Thymus (tissue), 11 donors: ENCODE data around the gene CDIP1. TPM values are rescaled to one million over a fixed set of nuclear protein-coding genes. Genes with fewer than 3 reads are reported as not detected.

ENCODE experiments used
- DNase-seq, 9 donors: peaks; one replicate each; pipeline ENCODE4 v3.0.0-alpha.2; 2013; ENCODE audit warnings: low spot score in 9 of 9, low read depth in 6 of 9, missing footprints in 1 of 9
- H3K27ac ChIP-seq, 2 donors: one replicate each; pipeline ENCODE4 v1.5.1; 2013; ENCODE audit warnings: control low read depth in 1 of 2, low read depth in 1 of 2, low read length in 1 of 2, mild to moderate bottlenecking in 1 of 2, moderate library complexity in 1 of 2
- H3K27me3 ChIP-seq, 2 donors: one replicate each; pipeline ENCODE4 v1.5.1; 2013; ENCODE audit warnings: low read length in 1 of 2; ENCODE audit not compliant: control insufficient read depth in 2 of 2, insufficient read depth in 1 of 2
- H3K36me3 ChIP-seq, 2 donors: one replicate each; pipeline ENCODE4 v1.5.1; 2013; ENCODE audit warnings: low read length in 1 of 2, mild to moderate bottlenecking in 1 of 2, moderate library complexity in 1 of 2; ENCODE audit not compliant: control insufficient read depth in 2 of 2, insufficient read depth in 2 of 2
- H3K4me1 ChIP-seq, 2 donors: one replicate each; pipeline ENCODE4 v1.5.1; 2013; ENCODE audit warnings: low read length in 2 of 2; ENCODE audit not compliant: control insufficient read depth in 2 of 2, insufficient read depth in 2 of 2
- H3K4me3 ChIP-seq, 2 donors: one replicate each; pipeline ENCODE4 v1.5.1; 2013; ENCODE audit warnings: low read length in 2 of 2, control low read depth in 1 of 2, mild to moderate bottlenecking in 1 of 2
- H3K9me3 ChIP-seq, 2 donors: one replicate each; pipeline ENCODE4 v1.5.1; 2013; ENCODE audit warnings: low read length in 1 of 2, mild to moderate bottlenecking in 1 of 2; ENCODE audit not compliant: control insufficient read depth in 2 of 2, insufficient read depth in 1 of 2
- WGBS: extraction: QIAGEN DNeasy Blood & Tissue Kit; methylation state at CpG from one replicate; pipeline ENCODE4 v1.1.7; 2013; 5-methylcytosine and 5-hydroxymethylcytosine counted together
- polyA plus RNA-seq: library from polyadenylated mRNA; stranded (reverse); fragments of 200-250 nt; gene quantifications from one replicate; pipeline ENCODE4 v1.2.3, GENCODE V29; 2013
- total RNA-seq: library from RNA; stranded (reverse); fragments of 120-200 nt; gene quantifications from one replicate; pipeline ENCODE4 v1.2.4, GENCODE V29; 2013
- donor health status: healthy.

CDIP1 gene
- total and polyA plus RNA-seq, 2 donors: 15.7 to 24.9 TPM

GRCh38 chr16:4477966-4478365 is 60.6 kb downstream of the CDIP1 start:
- Histone ChIP-seq H3K9me3 (peaks cover 0 to 6% of the 10 kb centered on the region in 2 donors), H3K4me1 (peaks cover 18 to 35% of the 10 kb centered on the region in 2 donors), H3K27me3 (no peaks in the 10 kb centered on the region), H3K27ac (no peak overlapping the region), H3K36me3 (no peaks in the 10 kb centered on the region), H3K4me3 (no peak overlapping the region)
- peak in 1 of 9 donors; percentile 32 for DNase-seq
- 80% methylated on average over 2 of the region's 2 CpGs for WGBS

- Histone ChIP-seq H3K4me1 (peaks cover 18 to 32% of the 10 kb centered on the region in 2 donors), H3K27ac (peak within 1 kb of the TSS; percentile 78 to 85), H3K9me3 (peaks cover 0 to 6% of the 10 kb centered on the region in 2 donors), H3K4me3 (peak within 1 kb of the TSS; percentile 72 to 75), H3K36me3 (no peaks in the 10 kb centered on the region), H3K27me3 (no peaks in the 10 kb centered on the region)
- DNase-seq: peak; percentile 78 to 95 (median 88)
- 10% methylated on average over 70 of the region's 70 CpGs for WGBS
Measured at GRCh38 chr16:4475880-4476788, 62.4 kb downstream of the CDIP1 start, which contains the start of gene HMOX2. TSS of gene HMOX2 (plus strand) at chr16:4476398. CDS start at chr16:4505525, 29,127 bp downstream.

GRCh38 chr16:4474192-4474961 is 64.2 kb downstream of the CDIP1 start, which contains the start of gene NMRAL1:
TSS of gene NMRAL1 (minus strand) at chr16:4474625. CDS start at chr16:4474132, 493 bp downstream.
- Histone ChIP-seq H3K9me3 (peaks cover 0 to 6% of the 10 kb centered on the region in 2 donors), H3K36me3 (peaks cover under 1 to 6% of the 10 kb centered on the region in 2 donors), H3K4me1 (peaks cover 18 to 32% of the 10 kb centered on the region in 2 donors), H3K27me3 (no peaks in the 10 kb centered on the region), H3K27ac (peak within 1 kb of the TSS; percentile 81 to 85), H3K4me3 (peak within 1 kb of the TSS; percentile 64 to 72)
- peak; percentile 47 to 93 (median 78) for DNase-seq
- 2% methylated on average over 60 of the region's 60 CpGs for WGBS

- DNase-seq: no peak
- peaks cover 12 to 16% of the 10 kb centered on the region in 2 donors for H3K36me3 ChIP-seq
- peaks cover 18 to 32% of the 10 kb centered on the region in 2 donors for H3K4me1 ChIP-seq
- whole genome bisulfite sequencing: 84% methylated on average over 4 of the region's 4 CpGs
- H3K27ac ChIP-seq: no peak overlapping the region
- H3K27me3 ChIP-seq: no peaks in the 10 kb centered on the region
- H3K9me3 ChIP-seq: peaks cover 0 to 6% of the 10 kb centered on the region in 2 donors
- H3K4me3 ChIP-seq: no peak overlapping the region
Measured at GRCh38 chr16:4472880-4473279, 65.7 kb downstream of the CDIP1 start.

GRCh38 chr16:4471869-4472268 is 66.7 kb downstream of the CDIP1 start:
- Histone ChIP-seq H3K27ac (no peak overlapping the region), H3K9me3 (peaks cover 0 to 6% of the 10 kb centered on the region in 2 donors), H3K4me3 (no peak overlapping the region), H3K27me3 (no peaks in the 10 kb centered on the region), H3K4me1 (peaks cover 15 to 25% of the 10 kb centered on the region in 2 donors), H3K36me3 (peaks cover 16 to 21% of the 10 kb centered on the region in 2 donors)
- WGBS: 97% methylated on average over 5 of the region's 5 CpGs
- DNase-seq: no peak

GRCh38 chr16:4468972-4469371 is 69.6 kb downstream of the CDIP1 start:
- 96% methylated on average over 10 of the region's 10 CpGs for WGBS
- no peak for DNase-seq
- peaks cover 35 to 46% of the 10 kb centered on the region in 2 donors for H3K36me3 ChIP-seq

GRCh38 chr16:4467916-4468315 is 70.7 kb downstream of the CDIP1 start:
- no peak for DNase-seq
- no peaks in the 10 kb centered on the region for H3K27me3 ChIP-seq
- H3K36me3 ChIP-seq: peaks cover 43 to 56% of the 10 kb centered on the region in 2 donors
- 98% methylated on average over 16 of the region's 16 CpGs for WGBS
- H3K27ac ChIP-seq: no peak overlapping the region
- H3K4me3 ChIP-seq: no peak overlapping the region
- no peaks in the 10 kb centered on the region for H3K4me1 ChIP-seq
- H3K9me3 ChIP-seq: no peaks in the 10 kb centered on the region

More at GRCh38 chr16:4468972-4469371, 69.6 kb downstream of the CDIP1 start:
- Histone ChIP-seq H3K27ac (no peak overlapping the region), H3K9me3 (peaks cover 0 to under 1% of the 10 kb centered on the region in 2 donors), H3K27me3 (no peaks in the 10 kb centered on the region), H3K4me1 (peaks cover 3 to 5% of the 10 kb centered on the region in 2 donors), H3K4me3 (no peak overlapping the region)

- Histone ChIP-seq H3K4me1 (no peaks in the 10 kb centered on the region), H3K4me3 (no peak overlapping the region), H3K27me3 (no peaks in the 10 kb centered on the region), H3K27ac (no peak overlapping the region), H3K36me3 (peaks cover 49 to 67% of the 10 kb centered on the region in 2 donors), H3K9me3 (no peaks in the 10 kb centered on the region)
- peak in 1 of 9 donors; percentile 27 for DNase-seq
- whole genome bisulfite sequencing: 96% methylated on average over 32 of the region's 32 CpGs
Measured at GRCh38 chr16:4465977-4466779, 72.4 kb downstream of the CDIP1 start.
